Esophagus squamous epithelium (tissue), 5 donors: ENCODE results near the gene TAF3. TPM values are rescaled to one million over a fixed set of nuclear protein-coding genes. Genes with fewer than 3 reads are reported as not detected.

Experiments
- DNase-seq: peaks from one replicate; lab custom pipeline; 2025; lab: John Stamatoyannopoulos, UW
- H3K27ac ChIP-seq, 4 donors: fragments of 200-600 bp; sonication (generic); one replicate each; pipeline ENCODE4 v1.5.1; 2016 to 2019; ENCODE audit warnings: mild to moderate bottlenecking in 1 of 4
- H3K27me3 ChIP-seq, 4 donors: fragments of 200-600 bp; sonication (generic); 1 replicate in 3 of 4; 2 replicates in 1 of 4; pipeline versions ENCODE4 v1.5.1 to v1.6.0; 2017 to 2021; ENCODE audit warnings: antibody characterized with exemption in 1 of 4
- H3K36me3 ChIP-seq, 3 donors: fragments of 200-600 bp; sonication (generic); one replicate each; pipeline ENCODE4 v1.5.1; 2016 to 2019
- H3K4me1 ChIP-seq, 3 donors: fragments of 200-600 bp; sonication (generic); one replicate each; pipeline ENCODE4 v1.5.1; 2017 to 2019
- H3K4me3 ChIP-seq, 4 donors: fragments of 200-600 bp; sonication (generic); 1 replicate in 3 of 4; 2 replicates in 1 of 4; pipeline ENCODE4 v1.5.1; 2016 to 2019; ENCODE audit warnings: mild to moderate bottlenecking in 2 of 4, moderate library complexity in 1 of 4
- H3K9me3 ChIP-seq, 3 donors: fragments of 200-600 bp; sonication (generic); one replicate each; pipeline ENCODE4 v1.5.1; 2016 to 2019
- POLR2A ChIP-seq, 4 donors: fragments of 450-650 bp; IDR thresholded peaks; one replicate each; pipeline ENCODE4 v1.6.1; 2017; ENCODE audit warnings: antibody characterized with exemption in 4 of 4, mild to moderate bottlenecking in 4 of 4, moderate library complexity in 3 of 4
- WGBS, 2 donors: methylation state at CpG; one replicate each; pipeline ENCODE4 v1.1.5; 2018; 5-methylcytosine and 5-hydroxymethylcytosine counted together
- intact Hi-C: fragments of 100-400 bp; cut with DNase I; formaldehyde crosslinking; loops from one replicate; pipeline ENCODE4 v1.15.0; 2022
- total RNA-seq, 4 donors: library from RNA; depleted of rRNA; stranded (reverse); fragments of >200 nt; gene quantifications; one replicate each; pipeline ENCODE4 v1.1.0, GENCODE V29; 2016
- TF ChIP-seq, protein P1 (sequence below), 6 experiments: fragments of 450-650 bp in 4 of 6; fragments of 200-600 bp in 2 of 6; sonication (generic) in 2 of 6; IDR thresholded peaks; one replicate each; pipeline ENCODE4 v1.5.1; 2016 to 2019; ENCODE audit warnings: antibody characterized with exemption in 6 of 6, mild to moderate bottlenecking in 4 of 6, moderate library complexity in 4 of 6
- donor health status: DM: yes; HTN: yes; CAD: no.

TAF3 gene
- total RNA-seq, 4 donors from 2014 or later = 2.6 to 5.1 (median 3.6) TPM

- no peak overlapping the region for H3K4me3 ChIP-seq
- H3K27me3 ChIP-seq = no peaks in the 10 kb centered on the region
- H3K27ac ChIP-seq = no peak overlapping the region
- intact Hi-C loops = no loop called here
- TF ChIP-seq POLR2A (IDR thresholded peaks at IDR 0.05) = no peak
- TF ChIP-seq, protein P1, sequence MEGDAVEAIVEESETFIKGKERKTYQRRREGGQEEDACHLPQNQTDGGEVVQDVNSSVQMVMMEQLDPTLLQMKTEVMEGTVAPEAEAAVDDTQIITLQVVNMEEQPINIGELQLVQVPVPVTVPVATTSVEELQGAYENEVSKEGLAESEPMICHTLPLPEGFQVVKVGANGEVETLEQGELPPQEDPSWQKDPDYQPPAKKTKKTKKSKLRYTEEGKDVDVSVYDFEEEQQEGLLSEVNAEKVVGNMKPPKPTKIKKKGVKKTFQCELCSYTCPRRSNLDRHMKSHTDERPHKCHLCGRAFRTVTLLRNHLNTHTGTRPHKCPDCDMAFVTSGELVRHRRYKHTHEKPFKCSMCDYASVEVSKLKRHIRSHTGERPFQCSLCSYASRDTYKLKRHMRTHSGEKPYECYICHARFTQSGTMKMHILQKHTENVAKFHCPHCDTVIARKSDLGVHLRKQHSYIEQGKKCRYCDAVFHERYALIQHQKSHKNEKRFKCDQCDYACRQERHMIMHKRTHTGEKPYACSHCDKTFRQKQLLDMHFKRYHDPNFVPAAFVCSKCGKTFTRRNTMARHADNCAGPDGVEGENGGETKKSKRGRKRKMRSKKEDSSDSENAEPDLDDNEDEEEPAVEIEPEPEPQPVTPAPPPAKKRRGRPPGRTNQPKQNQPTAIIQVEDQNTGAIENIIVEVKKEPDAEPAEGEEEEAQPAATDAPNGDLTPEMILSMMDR (IDR thresholded peaks at IDR 0.05) = no peak
- no peaks in the 10 kb centered on the region for H3K36me3 ChIP-seq
- H3K4me1 ChIP-seq = no peaks in the 10 kb centered on the region
- WGBS, 2 donors = 54 to 65% methylated on average over 1 of the region's 1 CpG
- DNase-seq = no peak
- no peaks in the 10 kb centered on the region for H3K9me3 ChIP-seq
These were observed 28.3 kb downstream of the TAF3 start for GRCh38 chr10:7846591-7846990.

GRCh38 chr10:7853226-7853842, 35.0 kb downstream of the TAF3 start:
- WGBS, 2 donors = 84 to 90% methylated on average over 4 of the region's 4 CpGs
- H3K4me3 ChIP-seq = no peak overlapping the region
- H3K9me3 ChIP-seq = no peaks in the 10 kb centered on the region
- no peak for DNase-seq
- H3K4me1 ChIP-seq = peaks cover 0 to 5% (median 0%) of the 10 kb centered on the region in 3 donors
- intact Hi-C loops = no loop called here
- TF ChIP-seq, protein P1 (IDR thresholded peaks at IDR 0.05) = no peak
- H3K27ac ChIP-seq = no peak overlapping the region
- H3K27me3 ChIP-seq = no peaks in the 10 kb centered on the region
- no peaks in the 10 kb centered on the region for H3K36me3 ChIP-seq

DNA sequence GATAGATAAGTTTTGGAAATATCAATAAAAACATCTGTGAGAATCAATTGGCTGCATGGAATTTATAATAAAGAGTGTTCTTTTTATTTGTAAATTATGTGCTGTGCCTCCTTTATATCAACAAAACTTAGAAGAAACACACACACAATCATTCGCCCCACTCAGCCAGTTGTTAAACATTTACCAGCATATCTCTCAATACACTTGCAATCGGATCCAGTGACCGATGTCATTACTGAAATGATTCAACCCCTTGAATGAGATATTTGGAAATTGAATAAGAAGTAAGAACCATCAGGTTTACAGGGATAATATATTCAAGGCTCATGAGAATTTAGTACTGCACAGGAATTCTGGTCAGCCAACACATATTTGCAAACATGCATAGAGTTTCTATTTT, 35.6 kb downstream of the TAF3 start:
- intact Hi-C loops = no loop called here
- Histone ChIP-seq H3K27ac (no peak overlapping the region), H3K27me3 (no peaks in the 10 kb centered on the region), H3K9me3 (no peaks in the 10 kb centered on the region), H3K4me3 (no peak overlapping the region), H3K36me3 (no peaks in the 10 kb centered on the region), H3K4me1 (peaks cover 0 to 5% (median 0%) of the 10 kb centered on the region in 3 donors)
- no peak for DNase-seq
- 88 to 95% methylated on average over 3 of the region's 3 CpGs for WGBS, 2 donors
- TF ChIP-seq, protein P1 (IDR thresholded peaks at IDR 0.05) = no peak
- no peak for TF ChIP-seq POLR2A (IDR thresholded peaks at IDR 0.05)

DNA sequence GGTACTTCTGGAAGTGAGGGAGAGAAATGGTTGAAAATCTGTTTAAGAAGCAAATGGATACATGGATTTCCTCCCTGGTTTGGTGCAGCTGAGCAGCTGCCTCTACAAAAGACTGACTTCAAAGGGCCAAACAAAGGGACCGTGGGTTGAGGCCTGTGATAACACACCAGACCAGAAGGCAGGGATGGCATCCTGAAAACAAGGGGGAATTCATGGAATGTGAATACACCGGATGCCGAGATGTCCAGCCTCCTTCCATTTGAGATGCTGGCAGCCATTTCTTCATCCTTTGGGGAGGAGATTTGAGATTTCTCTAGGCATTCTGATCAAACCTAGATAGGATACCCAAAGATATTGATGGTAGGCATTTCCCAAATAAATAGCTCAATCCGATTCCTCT, 36.9 kb downstream of the TAF3 start:
- peaks cover 0 to 5% (median 0%) of the 10 kb centered on the region in 3 donors for H3K4me1 ChIP-seq
- peaks cover 0 to 9% (median 0%) of the 10 kb centered on the region in 3 donors for H3K9me3 ChIP-seq
- no peaks in the 10 kb centered on the region for H3K36me3 ChIP-seq
- WGBS, 2 donors = 99 to 100% methylated on average over 4 of the region's 4 CpGs
- DNase-seq = no peak
- intact Hi-C loops = no loop called here
- TF ChIP-seq, protein P1 (IDR thresholded peaks at IDR 0.05) = no peak
- TF ChIP-seq POLR2A (IDR thresholded peaks at IDR 0.05) = no peak
- H3K4me3 ChIP-seq = no peak overlapping the region
- H3K27me3 ChIP-seq = no peaks in the 10 kb centered on the region
- H3K27ac ChIP-seq = no peak overlapping the region

DNA sequence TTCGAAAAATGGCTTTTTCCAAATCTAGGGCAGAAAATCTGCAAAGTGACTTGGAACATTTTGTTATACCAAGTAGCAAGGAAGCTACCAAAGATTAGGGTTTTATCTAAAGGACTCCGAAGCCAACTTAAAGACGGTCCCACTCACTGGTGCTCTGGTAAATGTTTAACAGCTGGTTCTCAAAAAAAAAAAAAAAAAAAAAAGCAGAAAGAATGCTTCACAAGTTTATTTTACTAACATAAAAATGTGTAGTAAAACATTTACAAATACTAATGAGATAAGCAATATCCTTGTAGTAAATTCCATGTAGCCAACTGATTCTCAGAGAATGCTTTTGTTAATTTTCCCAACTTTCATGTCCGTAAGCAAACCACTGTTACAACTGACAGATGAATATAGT, 38.4 kb downstream of the TAF3 start:
- WGBS, 2 donors = 39 to 79% methylated on average over 4 of the region's 4 CpGs
- intact Hi-C loops = no loop called here
- TF ChIP-seq POLR2A (IDR thresholded peaks at IDR 0.05) = no peak
- TF ChIP-seq, protein P1 (IDR thresholded peaks at IDR 0.05) = no peak
- Histone ChIP-seq H3K9me3 (peaks cover 0 to 22% (median 6%) of the 10 kb centered on the region in 3 donors), H3K4me1 (peaks cover 0 to 5% (median 0%) of the 10 kb centered on the region in 3 donors), H3K27me3 (no peaks in the 10 kb centered on the region), H3K36me3 (no peaks in the 10 kb centered on the region), H3K4me3 (no peak overlapping the region), H3K27ac (no peak overlapping the region)
- no peak for DNase-seq
